Coronary artery (tissue), 2 donors: ENCODE data around the gene GLIPR2.
A peak's percentile ranks its signal among the peaks of the same experiment; 100 is the strongest.

Experiments
- DNase-seq: peaks from one replicate; pipeline ENCODE4 v3.0.0-alpha.2; 2017; ENCODE audit warnings: low spot score
- H3K27ac ChIP-seq, 2 donors: fragments of 200-600 bp; sonication (generic); one replicate each; pipeline ENCODE4 v1.5.1; 2016 to 2019
- H3K4me3 ChIP-seq: fragments of 200-600 bp; sonication (generic); 2 replicates; pipeline ENCODE4 v1.5.1; 2016; ENCODE audit warnings: mild to moderate bottlenecking, moderate library complexity
- TF ChIP-seq, protein P1 (sequence below): fragments of 200-600 bp; sonication (generic); IDR thresholded peaks from one replicate; pipeline ENCODE4 v1.5.1; 2019; ENCODE audit warnings: antibody characterized with exemption

The GLIPR2 gene

DNA sequence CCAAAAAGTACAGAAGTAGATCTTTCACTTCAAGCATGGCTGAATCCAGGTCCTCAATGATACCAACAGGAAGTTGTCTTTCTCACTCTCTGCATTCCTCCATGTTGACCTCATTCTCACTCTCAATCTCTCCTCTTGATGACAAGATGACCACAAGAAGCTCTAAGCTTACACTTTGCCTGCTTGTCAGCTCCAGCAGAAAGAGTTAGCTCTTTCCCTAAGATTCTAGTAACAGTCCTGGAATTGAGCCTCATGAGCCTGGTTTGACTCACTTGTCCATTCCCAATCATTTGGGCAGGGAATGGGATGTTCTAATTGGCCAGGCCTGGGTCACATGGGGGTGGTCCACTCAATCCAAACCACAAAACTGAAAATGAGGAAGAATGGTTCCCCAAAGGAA is 50.9 kb downstream of the GLIPR2 start:
- DNase-seq = no peak
- no peak overlapping the region for H3K4me3 ChIP-seq
- no peak overlapping the region for H3K27ac ChIP-seq
- TF ChIP-seq, protein P1, sequence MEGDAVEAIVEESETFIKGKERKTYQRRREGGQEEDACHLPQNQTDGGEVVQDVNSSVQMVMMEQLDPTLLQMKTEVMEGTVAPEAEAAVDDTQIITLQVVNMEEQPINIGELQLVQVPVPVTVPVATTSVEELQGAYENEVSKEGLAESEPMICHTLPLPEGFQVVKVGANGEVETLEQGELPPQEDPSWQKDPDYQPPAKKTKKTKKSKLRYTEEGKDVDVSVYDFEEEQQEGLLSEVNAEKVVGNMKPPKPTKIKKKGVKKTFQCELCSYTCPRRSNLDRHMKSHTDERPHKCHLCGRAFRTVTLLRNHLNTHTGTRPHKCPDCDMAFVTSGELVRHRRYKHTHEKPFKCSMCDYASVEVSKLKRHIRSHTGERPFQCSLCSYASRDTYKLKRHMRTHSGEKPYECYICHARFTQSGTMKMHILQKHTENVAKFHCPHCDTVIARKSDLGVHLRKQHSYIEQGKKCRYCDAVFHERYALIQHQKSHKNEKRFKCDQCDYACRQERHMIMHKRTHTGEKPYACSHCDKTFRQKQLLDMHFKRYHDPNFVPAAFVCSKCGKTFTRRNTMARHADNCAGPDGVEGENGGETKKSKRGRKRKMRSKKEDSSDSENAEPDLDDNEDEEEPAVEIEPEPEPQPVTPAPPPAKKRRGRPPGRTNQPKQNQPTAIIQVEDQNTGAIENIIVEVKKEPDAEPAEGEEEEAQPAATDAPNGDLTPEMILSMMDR = no peak

DNA sequence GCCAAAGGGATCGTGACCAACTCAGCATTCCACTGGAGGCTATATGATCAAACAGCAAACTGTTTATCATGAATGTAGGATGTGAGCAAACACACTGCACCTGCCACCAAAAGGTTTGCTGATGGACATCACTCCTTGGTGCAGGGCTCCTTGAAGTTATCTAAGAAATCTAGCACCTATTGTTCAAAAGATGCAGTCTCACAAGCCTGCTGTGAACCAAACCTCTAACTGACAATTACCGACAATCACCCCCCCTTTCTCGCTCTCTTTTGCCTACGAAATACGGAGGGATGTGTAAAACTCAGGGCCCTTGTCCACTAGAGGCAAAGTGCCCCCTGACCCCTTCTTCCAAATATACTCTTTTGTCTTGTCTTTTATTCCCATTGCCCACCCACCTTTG is 51.7 kb downstream of the GLIPR2 start:
- H3K4me3 ChIP-seq = no peak overlapping the region
- TF ChIP-seq, protein P1 = no peak
- no peak overlapping the region for H3K27ac ChIP-seq
- DNase-seq = no peak

DNA sequence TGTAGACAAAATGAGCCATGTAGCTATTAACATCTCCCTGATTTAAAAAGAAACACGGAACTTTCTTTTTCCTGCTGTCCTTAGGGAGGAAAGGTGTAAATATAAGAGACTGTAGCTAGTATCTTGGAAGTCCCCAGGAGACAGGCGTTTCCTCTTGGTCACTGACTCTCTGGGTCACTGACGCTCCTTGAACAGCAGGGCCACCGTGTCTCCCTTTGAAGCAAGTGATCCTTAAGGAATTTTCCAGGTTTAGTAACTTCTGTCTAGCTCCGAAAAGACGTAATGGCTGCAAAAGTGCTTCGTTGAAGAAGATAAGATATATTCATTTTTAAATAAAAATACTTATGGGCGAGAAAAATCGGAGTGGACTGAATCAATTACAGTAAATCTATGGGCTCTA is 53.4 kb downstream of the GLIPR2 start:
- DNase-seq = no peak
- Histone ChIP-seq H3K27ac (peak overlapping the region; percentile 79 to 91), H3K4me3 (peak overlapping the region; percentile 93)
- TF ChIP-seq, protein P1 = no peak

DNA sequence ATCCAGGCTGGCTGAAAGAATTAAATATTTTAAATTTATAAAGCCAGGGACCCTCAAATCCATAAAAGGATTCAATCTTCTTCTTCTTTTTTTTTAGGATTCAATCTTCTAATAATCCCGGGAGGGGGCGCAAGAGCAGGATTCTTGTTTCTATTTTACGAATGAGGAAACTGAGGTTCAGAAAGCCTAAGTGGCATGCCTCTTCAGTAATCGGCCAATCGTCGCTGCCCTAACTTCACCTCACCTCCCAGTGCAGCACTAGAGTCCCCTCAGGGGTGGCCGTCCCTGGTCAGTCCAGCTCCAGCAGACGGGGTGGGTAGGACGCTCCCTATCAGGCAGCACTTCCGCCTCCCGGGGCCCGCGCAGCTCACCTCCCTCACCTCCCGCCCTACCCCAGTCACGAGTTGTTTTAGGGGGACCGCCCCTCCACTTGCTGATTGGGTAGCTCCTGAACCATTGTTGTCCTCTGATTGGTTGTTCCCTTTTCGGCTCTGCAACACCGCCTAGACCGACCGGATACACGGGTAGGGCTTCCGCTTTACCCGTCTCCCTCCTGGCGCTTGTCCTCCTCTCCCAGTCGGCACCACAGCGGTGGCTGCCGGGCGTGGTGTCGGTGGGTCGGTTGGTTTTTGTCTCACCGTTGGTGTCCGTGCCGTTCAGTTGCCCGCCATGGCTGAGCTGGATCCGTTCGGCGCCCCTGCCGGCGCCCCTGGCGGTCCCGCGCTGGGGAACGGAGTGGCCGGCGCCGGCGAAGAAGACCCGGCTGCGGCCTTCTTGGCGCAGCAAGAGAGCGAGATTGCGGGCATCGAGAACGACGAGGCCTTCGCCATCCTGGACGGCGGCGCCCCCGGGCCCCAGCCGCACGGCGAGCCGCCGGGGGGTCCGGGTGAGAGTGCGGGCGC is 54.1 kb downstream of the GLIPR2 start, which contains the start of gene CLTA:
CLTA (plus strand) TSS at position 534 of the 902 bp plus-strand sequence; CDS start at position 670, 136 bp downstream.
- DNase-seq = peak; percentile 99
- Histone ChIP-seq H3K4me3 (peak within 1 kb of the TSS; percentile 93), H3K27ac (peak within 1 kb of the TSS; percentile 79 to 91)
- TF ChIP-seq, protein P1 = peak; percentile 50

DNA sequence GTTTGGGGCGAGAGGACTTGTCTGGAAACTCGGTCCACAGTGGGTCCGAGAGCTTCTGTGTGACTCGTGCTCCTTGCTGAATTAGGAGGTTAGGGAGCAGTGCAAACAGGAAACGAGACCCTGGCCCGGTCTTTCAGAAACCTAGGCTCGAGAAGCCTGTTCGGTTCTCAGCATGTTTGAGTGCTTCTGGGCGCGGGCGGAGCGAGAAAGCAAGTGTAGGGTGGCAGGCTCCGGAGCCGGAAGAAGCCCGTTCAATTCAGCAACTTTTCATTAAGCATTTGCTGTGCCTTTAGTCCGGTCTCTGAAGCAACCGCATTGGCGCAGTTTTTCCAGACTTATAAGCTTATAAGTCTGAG is 54.7 kb downstream of the GLIPR2 start:
- no peak for DNase-seq
- Histone ChIP-seq H3K27ac (peak overlapping the region; percentile 79 to 91), H3K4me3 (peak overlapping the region; percentile 93)
- TF ChIP-seq, protein P1 = no peak

DNA sequence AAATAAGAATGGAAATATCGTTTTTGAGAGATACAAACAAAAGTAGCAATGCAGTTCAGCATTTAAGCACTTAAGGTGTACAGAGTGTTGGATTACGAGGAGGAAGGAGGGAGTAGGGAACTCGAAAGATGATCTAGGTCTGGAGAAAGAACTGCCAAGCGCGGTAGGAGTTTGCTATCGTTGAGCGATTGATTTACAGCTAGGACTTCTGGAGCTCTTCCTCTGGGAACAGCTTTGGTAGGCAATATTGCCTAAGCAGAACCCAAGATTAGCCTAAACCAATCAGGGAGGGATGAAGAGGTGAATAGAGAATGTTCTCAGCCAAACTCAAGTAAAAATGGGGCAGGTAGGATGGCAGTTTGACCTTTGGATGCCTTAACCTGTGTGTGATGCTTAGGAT is 55.2 kb downstream of the GLIPR2 start:
- peak overlapping the region; percentile 93 for H3K4me3 ChIP-seq

More for the DNA sequence above, 55.2 kb downstream of the GLIPR2 start:
- TF ChIP-seq, protein P1 = no peak
- DNase-seq = no peak
- peak overlapping the region; percentile 79 to 91 for H3K27ac ChIP-seq
